A204.1 (cell line): Measurements from ENCODE around the gene DNMT1.
"Not testable (repeated sequence)": the region's sequence is repeated elsewhere in the genome, so short reads cannot be mapped to it uniquely, and the experiment has no call there.

Experiments
- FAIRE-seq: peaks from 2 replicates; lab custom pipeline; 2012; peaks lifted over from hg19 to GRCh38; lab: Jason Lieb, UNC

The DNMT1 gene

DNA sequence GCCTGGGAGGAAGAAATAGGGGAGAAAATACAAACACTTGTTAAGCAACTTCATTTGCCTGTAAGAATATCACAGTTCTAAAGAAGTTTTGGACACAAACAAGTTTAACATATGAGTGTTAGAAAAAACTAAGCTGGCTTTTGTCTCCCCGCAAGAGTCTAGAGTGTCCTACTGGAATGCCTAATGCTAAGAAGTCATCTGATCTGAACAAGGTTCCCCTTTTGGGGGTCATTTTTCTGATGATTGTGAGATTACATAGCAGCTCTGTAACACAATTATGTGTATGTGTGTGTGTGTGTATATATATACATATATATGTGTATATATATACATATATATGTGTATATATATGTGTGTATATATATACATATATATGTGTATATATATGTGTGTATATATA, 12.7 kb downstream of the DNMT1 start:
- no peak for FAIRE-seq

DNA sequence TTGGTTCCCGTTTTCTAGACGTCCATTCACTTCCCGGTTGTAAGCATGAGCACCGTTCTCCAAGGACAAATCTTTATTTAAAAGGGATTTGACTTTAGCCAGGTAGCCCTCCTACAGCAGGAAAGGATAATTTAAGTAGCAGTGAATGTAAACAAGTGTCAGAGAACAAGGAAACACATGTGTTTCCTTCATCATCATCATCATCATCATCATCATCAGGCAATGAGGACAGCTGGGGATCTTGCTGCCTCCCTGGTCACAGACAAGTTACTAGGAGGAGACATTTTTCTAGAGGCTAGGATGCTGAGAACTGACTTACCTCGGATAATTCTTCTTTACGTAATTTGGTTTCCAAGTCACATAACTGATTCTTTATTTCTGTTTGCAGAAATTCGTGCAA, 14.3 kb downstream of the DNMT1 start:
- FAIRE-seq, result no peak

DNA sequence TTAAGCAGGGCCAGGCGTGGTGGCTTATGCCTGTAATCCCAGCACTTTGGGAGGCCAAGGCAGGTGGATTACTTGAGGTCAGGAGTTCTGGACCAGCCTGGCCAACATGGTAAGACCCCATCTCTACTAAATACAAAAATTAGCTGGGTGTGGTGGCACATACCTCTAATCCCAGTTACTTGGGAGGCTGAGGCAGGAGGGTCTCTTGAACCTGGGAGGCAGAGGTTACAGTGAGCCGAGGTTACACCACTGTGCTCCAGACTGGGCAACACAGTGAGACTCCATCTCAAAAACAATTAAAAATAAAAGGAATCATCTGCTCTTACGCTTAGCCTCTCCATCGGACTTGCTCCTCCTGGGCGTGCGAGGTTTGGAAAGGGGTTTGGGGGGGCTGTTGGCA, 14.7 kb downstream of the DNMT1 start:
- not testable (repeated sequence) for FAIRE-seq

DNA sequence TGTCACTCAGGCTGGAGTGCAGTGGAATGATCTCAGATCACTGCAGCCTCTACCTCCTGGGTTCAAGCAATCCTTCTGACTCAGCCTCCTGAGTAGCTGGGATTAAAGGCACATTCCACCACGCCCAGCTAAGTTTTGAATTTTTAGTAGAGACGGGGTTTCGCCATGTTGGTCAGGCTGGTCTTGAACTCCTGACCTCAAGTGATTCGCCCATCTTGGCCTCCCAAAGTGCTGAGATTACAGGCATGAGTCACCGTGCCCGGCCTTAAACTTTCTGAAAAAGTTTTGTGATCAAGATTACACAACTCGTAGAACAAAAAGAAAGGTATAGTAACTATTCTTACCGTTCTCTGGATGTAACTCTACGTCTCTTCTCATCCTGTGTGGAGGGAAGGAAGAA, 21.2 kb downstream of the DNMT1 start:
- no peak for FAIRE-seq

DNA sequence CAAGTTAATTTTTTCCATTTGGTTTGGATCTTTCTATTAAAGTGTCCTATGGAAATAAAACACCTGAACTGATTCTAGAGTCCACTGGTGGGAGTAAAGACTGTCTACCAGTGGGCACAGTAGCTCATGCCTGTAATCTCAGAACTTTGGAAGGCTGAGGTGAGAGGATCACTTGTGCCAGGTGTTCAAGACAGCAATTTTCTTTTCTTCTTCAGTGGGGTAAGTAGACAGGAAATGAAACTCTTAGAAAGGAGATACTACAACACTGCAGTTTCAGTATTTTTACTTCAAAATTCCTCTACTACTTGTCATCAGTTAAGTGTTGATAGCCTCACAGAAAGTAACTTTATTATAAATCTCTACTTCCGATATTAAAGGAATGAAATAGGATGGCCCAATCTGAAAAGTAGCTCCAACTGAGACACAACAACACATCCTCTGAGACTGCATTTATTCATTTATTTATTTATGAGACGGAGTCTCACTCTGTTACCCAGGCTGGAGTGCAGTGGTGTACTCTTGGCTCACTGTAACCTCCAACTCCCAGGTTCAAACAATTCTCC, 26.3 kb downstream of the DNMT1 start:
- no peak for FAIRE-seq

DNA sequence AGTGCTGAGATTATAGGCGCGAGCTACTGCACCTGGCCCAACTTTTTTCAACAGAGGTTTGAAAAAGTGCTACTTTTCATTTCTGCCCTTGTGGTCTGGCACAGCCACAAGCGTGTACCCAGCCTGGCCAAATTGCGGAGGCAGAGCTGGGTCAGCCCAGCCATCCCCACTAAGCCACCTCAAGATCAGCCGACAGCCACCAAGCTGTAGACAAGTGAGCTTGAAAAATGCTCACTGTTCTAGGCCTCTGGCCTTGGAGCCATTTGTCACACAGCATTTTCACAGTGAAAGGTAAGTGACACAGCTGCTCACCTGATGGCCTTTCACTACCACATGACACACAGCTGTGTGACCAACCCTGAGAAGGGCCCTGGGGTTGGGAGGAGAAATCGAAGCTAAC, 27.3 kb downstream of the DNMT1 start:
- FAIRE-seq, result no peak

DNA sequence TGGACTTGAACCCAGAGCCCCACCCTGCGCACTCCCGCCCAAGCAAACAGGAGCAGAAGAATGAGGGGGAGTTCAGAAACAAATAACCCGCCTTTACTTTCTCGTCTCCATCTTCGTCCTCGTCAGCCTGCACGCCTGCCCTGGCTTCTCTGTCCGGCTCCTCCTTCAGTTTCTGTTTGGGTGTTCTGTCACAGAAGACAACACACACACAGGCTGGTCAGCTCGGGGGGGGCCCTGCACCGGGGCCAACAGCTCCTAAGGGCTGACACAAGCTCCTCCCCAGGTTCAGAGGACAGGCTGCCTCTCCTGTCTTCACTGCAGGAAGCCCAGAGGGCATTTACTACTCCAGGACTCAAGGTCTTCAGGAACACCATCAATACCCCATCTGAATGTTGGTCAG, 28.3 kb downstream of the DNMT1 start:
- FAIRE-seq, result not testable (repeated sequence)

DNA sequence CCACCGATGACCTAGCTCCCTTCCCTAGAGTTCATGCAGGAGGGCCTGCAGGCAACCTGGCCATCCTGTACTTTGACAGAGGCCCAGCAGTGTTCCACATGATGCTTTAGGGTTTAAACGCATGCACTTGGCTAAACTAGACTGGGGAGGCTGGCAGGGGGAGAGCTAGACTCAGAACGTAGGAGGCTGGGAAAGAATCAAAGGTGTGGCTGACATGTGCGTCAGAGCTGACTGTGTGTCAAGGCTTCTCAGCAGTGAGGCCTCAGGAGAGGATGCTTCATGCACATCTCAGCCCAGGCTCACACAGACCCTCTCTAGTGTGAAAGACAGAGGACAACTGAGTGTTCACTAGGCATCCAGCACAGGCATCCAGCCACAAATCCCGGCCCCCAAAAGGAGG, 28.7 kb downstream of the DNMT1 start:
- FAIRE-seq, result no peak

DNA sequence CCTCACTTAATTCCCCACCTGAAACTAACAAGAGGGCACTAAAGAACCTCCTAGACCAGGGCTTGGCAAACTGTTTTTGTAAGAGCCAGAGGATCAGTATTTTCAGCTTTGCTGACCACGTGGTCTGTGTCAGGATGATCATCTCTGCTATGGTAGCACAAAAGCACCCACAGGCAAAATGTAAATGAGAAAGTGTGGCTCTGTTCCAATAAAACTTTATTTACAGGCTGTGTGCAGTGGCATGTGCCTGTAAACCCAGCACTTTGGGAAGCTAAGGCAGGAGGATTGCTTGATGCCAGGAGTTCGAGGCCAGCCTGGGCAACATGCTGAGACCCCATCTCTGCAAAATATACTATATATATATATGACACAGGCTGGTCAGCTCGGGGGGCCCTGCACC, 31.2 kb downstream of the DNMT1 start:
- no peak for FAIRE-seq

DNA sequence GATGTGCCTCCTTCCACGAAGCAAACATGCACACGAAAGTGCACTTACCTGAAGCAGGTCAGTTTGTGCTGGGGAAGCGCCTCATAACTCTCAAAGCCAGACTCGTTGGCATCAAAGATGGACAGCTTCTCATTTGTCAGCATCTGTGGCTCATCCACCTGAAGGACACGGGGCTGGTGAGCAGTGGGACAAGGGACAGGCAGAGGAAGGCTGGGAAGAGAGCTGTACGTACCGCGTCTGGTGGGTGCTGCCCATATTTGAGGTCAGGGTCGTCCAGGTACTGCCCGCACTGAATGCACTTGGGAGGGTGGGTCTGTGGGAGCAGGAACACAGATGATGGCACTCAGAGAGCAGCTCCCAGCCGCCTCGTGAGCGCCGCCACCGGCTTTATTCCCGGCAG, 35.1 kb downstream of the DNMT1 start:
- FAIRE-seq, result no peak

DNA sequence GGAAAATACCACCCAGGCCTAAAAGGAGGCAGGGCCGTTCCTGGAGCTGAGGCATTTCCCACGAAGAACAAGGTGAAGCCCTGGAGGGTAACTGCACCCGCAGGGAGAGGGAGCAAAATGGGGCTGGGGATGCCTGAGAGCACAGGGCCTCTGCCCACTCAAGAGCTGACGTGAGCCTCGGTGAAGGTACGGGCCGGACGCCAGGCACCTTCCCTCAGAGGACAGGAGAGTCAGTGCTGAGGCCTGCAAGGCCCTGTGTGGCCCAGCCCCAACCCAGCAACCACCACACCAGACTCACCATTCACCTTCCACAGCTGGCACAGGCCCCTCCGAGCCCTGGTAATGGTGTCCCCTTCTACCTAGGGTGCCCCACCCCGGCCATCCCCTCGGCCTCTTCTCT, 36.3 kb downstream of the DNMT1 start:
- no peak for FAIRE-seq

DNA sequence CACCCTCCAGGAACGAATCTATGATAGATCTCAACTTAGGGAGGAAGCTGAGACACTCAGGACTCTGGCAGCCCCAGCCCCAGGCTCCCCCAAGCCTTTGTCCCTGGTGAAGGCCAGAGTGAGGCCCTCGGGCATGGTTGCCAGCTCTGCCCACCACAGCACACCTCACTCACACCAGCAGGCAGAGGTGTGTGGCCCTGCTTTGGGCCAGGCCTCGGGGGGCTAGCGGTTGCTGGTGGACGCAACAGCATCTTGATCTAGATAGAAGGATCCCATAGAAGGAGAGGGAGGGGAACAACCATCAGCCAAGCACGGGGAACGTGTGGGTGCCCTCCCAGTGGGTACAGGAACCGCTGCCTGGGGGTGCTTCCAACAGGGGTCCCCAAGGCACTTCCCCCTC, 36.7 kb downstream of the DNMT1 start:
- no peak for FAIRE-seq

DNA sequence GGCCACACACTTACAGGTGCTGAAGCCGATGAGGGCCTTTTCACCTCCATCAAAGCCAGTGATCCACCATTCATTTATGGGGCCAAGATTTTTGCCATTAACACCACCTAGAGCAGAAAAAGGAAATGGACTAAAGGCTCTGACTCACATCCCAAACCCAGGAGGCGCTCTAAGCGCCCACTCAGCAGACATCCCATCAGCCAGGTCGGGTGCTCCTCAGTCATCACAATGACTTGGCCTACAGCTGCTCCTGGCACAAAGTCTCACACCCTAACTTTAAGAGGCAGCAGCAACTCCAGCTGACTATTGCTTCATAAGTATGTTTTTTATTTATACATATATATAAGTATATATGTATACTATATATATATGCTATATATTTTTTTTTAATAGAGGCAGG, 38.9 kb downstream of the DNMT1 start:
- no peak for FAIRE-seq

DNA sequence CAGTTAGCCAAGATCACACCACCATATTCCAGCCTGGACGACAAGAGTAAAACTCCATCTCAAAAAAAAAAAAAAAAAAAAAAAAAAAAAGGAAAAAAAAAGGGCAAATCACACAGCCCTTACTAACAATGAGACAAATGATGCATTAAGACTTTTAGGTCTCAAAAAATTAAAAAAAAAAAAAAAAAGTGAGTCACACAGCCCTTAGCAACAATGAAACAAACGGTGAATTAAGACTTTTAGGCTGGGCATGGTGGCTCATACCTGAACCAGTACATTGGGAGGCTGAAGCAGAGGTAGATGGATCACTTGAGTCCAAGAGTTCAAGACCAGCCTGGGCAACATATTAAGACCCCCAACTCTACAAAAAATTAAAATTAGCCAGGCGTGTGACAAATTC, 42.7 kb downstream of the DNMT1 start:
- FAIRE-seq, result no peak

DNA sequence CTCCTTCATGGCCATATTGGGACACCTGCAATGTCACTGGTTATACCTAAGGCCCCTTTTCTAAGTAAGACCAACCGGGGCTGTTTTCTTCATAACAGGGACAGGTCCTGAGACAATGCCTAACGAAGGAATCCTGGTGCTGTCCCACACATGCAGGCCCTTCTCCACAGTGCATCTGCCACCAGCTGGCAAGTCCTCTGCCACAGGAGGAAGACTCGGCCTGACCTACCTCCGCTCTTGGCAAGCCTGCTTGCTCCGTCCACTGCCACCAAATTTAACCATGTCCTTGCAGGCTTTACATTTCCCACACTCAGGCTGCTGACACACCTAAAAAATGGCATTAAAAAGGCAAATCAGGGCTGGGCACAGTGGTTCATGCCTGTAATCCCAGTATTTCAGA, 43.2 kb downstream of the DNMT1 start:
- FAIRE-seq, result no peak

DNA sequence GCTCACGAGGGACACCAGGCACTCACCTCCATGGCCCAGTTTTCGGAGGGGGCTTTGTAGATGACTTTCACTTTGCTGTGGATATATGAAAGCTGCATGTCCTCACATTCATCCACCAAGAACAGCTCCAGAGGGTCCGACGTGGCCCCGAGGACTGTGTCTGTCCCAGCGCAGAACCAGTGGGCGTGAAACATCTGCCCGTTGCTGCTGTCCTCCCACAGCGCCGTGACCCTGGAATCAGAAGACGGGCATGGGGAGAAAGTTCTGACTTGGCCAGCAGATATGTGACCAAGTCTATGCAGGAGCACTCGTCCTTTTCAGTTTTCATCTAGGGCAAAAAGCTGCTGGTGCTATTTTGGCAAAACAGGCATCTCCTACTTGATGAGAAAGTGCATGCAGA, 45.3 kb downstream of the DNMT1 start:
- no peak for FAIRE-seq

DNA sequence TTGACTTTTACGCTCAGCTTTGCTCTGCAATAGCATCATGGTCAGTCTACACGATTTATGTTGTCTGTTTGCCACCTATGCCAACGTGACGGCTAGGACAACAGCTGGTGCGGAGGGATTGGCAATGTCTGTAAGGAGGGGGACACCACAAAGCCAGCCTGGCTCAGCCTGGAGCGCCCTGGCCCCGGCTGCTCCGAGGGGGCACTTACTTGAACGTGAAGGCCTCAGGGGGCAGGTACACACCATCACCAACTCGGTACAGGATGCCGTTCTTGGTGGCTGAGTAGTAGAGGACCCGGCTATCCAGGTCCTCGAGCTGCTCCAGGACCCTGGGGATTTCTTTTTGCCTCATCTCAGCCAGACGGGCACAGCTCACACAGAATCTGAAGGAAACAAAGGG, 48.6 kb downstream of the DNMT1 start:
- no peak for FAIRE-seq

DNA sequence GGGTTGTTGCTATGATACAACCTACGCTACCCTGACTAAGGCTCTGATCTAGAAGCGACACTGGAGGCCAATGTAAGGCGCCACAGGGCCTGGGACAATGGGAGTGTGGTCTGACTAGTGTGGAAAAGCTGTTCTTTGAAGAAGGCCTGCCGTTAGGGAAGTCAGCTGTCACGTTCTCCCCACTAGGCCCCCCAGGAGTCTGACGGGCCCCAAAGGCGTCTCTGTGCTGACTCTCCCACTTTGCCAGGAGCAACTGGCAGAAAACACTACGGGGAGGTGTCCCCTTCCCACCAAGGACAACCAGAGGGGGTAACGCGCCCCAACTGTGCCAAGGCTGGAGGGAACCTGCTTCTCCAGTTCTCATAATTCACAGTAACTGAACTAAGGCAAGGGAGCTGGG, 49.7 kb downstream of the DNMT1 start:
- FAIRE-seq, result no peak

DNA sequence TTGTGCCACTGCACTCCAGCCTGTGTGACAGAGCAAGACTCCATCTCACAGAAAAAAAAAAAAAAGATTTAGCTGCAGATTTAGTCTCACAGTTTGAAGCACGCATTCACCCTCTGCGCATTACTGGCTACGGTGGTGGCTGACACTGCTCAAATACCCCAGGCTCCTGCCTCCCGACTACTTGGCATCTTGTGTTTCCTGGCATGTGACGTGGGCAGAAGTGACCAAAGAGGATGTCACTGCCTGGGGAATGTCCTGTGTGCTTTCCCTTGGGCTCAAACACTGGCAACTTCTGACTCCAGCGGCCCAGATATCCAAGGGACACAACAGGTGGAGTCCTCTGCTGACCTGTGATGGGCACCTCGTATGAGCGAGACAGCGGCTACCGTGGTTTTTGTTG, 50.4 kb downstream of the DNMT1 start:
- no peak for FAIRE-seq

DNA sequence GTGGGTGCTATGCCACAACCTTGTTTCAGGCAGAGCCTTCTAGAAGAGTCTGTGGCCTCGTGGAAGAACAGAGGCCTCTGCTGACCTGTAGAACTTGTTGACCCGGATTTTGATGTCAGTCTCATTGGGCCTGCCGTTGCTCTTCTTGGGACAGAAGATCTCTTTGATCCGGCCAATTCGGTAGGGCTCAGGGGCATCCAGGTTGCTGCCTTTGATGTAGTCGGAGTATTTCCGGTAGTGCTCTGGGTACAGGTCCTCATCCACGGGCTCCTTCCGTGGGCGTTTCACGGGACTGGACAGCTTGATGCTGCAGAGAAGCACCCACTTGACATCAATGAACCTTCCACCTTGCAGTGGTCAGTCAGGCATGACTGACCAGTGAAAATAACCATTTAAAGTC, 51.1 kb downstream of the DNMT1 start:
- FAIRE-seq, result no peak

DNA sequence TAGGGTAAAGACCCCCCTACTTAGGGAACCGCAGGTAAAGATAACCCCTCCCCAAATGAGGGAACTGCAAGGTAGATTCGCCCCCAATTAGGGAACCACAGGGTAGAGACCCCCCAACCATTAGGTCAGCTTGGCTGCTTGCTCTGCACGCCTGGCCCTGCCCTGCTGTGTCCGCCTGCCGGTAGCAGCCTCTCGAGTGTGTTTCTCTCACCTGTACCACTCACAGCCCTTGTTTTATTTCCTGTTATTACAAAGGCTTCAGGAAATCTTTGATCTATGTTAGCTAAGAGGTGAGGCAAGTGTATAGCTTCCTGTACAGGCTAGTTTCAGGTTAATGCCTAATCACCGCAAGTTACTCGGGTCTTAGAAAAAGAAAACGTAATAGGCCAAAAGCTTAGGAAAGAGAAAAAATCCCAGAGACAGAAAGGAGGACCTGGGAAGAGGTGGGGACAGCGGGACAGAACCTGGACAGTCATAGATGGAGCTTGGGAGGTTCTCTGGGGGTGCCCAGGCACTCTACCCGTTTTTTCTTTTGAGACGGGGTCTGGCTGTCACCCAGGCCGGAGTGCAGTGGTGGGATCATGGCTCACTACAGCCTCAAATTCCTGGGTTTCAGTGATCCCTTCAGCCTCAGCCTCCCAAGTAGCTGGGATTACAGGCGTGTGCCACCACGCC, 51.9 kb downstream of the DNMT1 start:
- no peak for FAIRE-seq

DNA sequence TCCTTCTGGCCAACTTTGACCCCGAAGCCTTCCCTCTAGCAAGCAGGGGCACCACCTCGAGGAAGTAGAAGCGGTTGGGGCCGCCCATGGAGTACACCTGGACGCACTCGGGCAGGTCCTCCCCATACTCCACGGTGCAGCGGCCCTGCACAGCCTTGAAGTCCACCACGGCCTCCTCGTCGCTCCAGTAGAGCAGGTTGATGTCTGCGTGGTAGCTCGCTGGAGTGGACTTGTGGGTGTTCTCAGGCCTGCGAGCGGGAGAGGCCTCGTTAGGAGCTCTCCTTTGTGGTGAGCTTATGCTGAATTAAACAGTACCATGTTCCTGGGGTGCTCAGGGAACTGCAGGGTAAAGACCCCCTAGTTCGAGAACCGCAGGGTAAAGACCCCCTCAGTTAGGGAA, 52.8 kb downstream of the DNMT1 start:
- FAIRE-seq, result no peak

DNA sequence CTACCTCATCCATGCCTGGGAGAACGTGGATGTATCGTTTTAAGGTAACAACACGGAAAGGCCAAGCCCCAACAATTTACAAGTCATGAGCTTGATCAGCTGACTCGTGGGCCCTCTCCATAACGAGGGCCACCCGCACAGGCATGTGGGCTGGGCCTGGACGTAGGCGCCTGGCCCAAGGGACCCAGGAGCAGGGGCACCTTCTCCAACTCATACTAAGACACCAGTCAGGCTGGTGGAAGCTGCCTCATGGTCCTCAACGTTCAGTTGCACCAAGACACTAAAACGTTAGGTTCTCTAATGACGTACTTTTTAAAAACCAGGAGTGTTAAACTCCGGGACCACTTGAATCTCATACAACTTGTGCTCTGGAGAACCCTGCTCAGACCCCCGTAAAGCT, 53.3 kb downstream of the DNMT1 start:
- no peak for FAIRE-seq

DNA sequence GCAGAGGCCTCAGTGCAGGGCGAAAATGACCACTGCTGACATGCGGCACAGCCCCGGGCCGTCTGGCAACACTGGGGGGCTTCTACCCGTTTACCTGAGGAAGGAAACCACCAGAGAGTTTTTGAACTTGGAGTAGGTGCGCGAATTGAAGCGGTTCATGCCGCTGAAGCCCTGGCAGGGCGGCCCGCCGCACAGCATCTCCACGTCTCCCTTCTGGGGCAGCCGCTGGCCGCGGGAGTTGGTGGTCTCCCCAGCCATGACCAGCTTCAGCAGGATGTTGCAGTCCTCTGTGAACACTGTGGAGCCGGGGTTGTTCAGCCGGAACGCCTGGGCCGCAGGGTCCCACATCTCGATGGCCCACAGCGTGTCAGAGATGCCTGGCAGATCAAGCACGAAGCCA, 54.8 kb downstream of the DNMT1 start:
- FAIRE-seq, result no peak
